ENCODE data around the gene SNRPA1. TPM values are rescaled to one million over a fixed set of nuclear protein-coding genes. Genes with fewer than 3 reads are reported as not detected.

SNRPA1 gene
- total and polyA plus RNA-seq, 9 of the 15 experiments (the other 6 are each of a cell fraction or from before 2014, with no cell fraction given): 62.7 to 245 (median 189) TPM

DNA sequence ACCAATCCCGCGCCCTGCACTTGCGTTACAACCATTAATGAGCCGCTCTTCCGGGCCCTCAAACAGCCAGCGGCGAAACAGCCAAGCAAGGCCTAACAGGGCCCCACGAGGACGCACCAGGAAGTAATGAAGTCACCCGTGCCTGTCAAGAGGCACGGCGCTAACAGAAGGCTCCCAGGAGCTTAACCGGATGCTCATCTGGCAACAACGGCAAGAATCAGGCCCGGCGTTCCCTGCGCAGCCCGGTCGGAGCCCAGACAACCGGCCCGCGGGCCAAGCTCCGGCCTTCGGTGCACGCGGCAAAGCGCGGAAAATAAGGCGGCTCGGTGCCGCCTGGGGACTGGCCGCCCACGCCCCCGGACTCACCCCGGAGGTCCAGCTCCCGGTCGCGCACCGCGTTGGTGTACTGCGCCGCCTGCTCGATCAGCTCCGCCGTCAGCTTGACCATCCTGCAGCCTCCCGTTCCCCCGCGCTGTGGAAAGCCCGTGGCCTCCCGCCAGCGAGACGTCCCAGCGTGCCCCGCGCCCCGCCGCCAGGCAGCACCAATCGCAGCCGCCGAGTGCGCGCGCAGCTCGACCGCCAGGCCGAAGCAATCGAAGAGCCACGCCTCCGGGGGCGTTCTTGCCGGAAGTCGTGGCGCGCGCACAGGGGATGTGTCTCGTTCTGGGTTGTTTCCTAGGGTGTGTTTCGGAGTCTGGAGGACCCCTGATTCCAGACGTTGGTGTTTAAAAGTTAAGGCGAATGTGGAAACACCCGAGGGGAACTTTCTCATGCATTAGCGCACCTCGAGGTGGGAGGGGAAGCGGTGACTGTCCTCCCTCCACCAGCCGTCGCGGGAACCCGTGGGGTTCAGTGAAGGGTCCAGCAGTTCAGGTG, at the start of gene SNRPA1 (continued):
- TF ChIP-seq RBM15 (IDR thresholded peaks at IDR 0.05; ENCODE audit: insufficient read depth, low read length) (no peak), ZBTB49 (CRISPR knock-in tag; IDR thresholded peaks at IDR 0.05; ENCODE audit: borderline replicate concordance) (no peak), ZNF431 (CRISPR knock-in tag; IDR thresholded peaks at IDR 0.05) (peak; percentile 45; the same call in 1 of the 2 replicates), TRIM24 (IDR thresholded peaks at IDR 0.05) (peak in 1 of 2 experiments; percentile 41; a peak in 1 of 4 replicates), ZNF57 (CRISPR knock-in tag; IDR thresholded peaks at IDR 0.05) (no peak), HDAC8 (tag; IDR thresholded peaks at IDR 0.05) (no peak), ZNF134 (CRISPR knock-in tag; conservative IDR thresholded peaks at IDR 0.05) (no peak), ZNF561 (CRISPR knock-in tag; conservative IDR thresholded peaks at IDR 0.05) (no peak), DPF2 (IDR thresholded peaks at IDR 0.05) (no peak), ZNF586 (CRISPR knock-in tag; conservative IDR thresholded peaks at IDR 0.05) (no peak), NELFE (IDR thresholded peaks at IDR 0.05; ENCODE audit: insufficient read depth, insufficient read length) (no peak), EWSR1 (IDR thresholded peaks at IDR 0.05; ENCODE audit: borderline replicate concordance, low read depth, partially characterized antibody) (no peak), U2AF1 (optimal IDR thresholded peaks at IDR 0.05; ENCODE audit: low read depth, low read length) (peak; percentile 54), NONO (IDR thresholded peaks at IDR 0.05; ENCODE audit: low read depth in 2 of 2, low read length in 1 of 2) (peak; percentile 32 to 33; a peak in 2 of 4 replicates), DLX4 (CRISPR knock-in tag; IDR thresholded peaks at IDR 0.05) (no peak), ZNF395 (CRISPR knock-in tag; IDR thresholded peaks at IDR 0.05) (0 out of 2 replicates have a peak, but pooled peaks have one; percentile 20)
- TF ChIP-seq, protein P1, sequence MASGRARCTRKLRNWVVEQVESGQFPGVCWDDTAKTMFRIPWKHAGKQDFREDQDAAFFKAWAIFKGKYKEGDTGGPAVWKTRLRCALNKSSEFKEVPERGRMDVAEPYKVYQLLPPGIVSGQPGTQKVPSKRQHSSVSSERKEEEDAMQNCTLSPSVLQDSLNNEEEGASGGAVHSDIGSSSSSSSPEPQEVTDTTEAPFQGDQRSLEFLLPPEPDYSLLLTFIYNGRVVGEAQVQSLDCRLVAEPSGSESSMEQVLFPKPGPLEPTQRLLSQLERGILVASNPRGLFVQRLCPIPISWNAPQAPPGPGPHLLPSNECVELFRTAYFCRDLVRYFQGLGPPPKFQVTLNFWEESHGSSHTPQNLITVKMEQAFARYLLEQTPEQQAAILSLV (tag; IDR thresholded peaks at IDR 0.05): no peak
- TF ChIP-seq, protein P2, sequence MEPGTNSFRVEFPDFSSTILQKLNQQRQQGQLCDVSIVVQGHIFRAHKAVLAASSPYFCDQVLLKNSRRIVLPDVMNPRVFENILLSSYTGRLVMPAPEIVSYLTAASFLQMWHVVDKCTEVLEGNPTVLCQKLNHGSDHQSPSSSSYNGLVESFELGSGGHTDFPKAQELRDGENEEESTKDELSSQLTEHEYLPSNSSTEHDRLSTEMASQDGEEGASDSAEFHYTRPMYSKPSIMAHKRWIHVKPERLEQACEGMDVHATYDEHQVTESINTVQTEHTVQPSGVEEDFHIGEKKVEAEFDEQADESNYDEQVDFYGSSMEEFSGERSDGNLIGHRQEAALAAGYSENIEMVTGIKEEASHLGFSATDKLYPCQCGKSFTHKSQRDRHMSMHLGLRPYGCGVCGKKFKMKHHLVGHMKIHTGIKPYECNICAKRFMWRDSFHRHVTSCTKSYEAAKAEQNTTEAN (CRISPR knock-in tag; IDR thresholded peaks at IDR 0.05): 0 out of 2 replicates have a peak, but pooled peaks have one; percentile 43

All from K562 (cell line).